AG09319 (cell line): ENCODE measurements around the gene ADARB1.
A peak's percentile ranks its signal among the peaks of the same experiment; 100 is the strongest.
"Not testable (repeated sequence)": the region's sequence is repeated elsewhere in the genome, so short reads cannot be mapped to it uniquely, and the experiment has no call there.

Experiments
- DNase-seq: peaks from one replicate; pipeline ENCODE4 v3.0.0-alpha.2; 2010; ENCODE audit warnings: low read depth; ENCODE audit errors: extremely low read depth
- CTCF ChIP-seq: IDR thresholded peaks from 2 replicates; pipeline ENCODE4 v1.5.1; 2011; ENCODE audit warnings: low read depth, mild to moderate bottlenecking, inconsistent platforms, low read length, moderate library complexity

Gene ADARB1

GRCh38 chr21:45134279-45135076, 60.1 kb downstream of the ADARB1 start:
- no peak for DNase-seq
- no peak for TF ChIP-seq CTCF

GRCh38 chr21:45135122-45135521, 60.7 kb downstream of the ADARB1 start:
- DNase-seq, result no peak
- TF ChIP-seq CTCF, result no peak

GRCh38 chr21:45135868-45136267, 61.5 kb downstream of the ADARB1 start:
- no peak for DNase-seq
- no peak for TF ChIP-seq CTCF

- TF ChIP-seq CTCF, result no peak
- DNase-seq, result no peak
Measured at GRCh38 chr21:45136500-45136899, 62.1 kb downstream of the ADARB1 start.

- DNase-seq, result peak; percentile 63
- TF ChIP-seq CTCF, result peak; percentile 94
Measured at GRCh38 chr21:45136927-45137611, 62.7 kb downstream of the ADARB1 start.

GRCh38 chr21:45137612-45137937, 63.2 kb downstream of the ADARB1 start:
- TF ChIP-seq CTCF, result no peak
- DNase-seq, result no peak

- DNase-seq, result no peak
- TF ChIP-seq CTCF, result peak; percentile 76
Measured at GRCh38 chr21:45138199-45139002, 64.0 kb downstream of the ADARB1 start.

GRCh38 chr21:45139003-45139360, 64.6 kb downstream of the ADARB1 start:
- DNase-seq, result not testable (repeated sequence)
